Activated CD4-positive, alpha-beta memory T cell treated with anti-CD3 and anti-CD28 coated beads for 36 hours (primary cell): ENCODE measurements around the gene AGMAT. TPM values are rescaled to one million over a fixed set of nuclear protein-coding genes. Genes with fewer than 3 reads are reported as not detected.

Experiments
- CTCF ChIA-PET: fragments of 350-600 bp; sonication (Branson Sonifier 250); formaldehyde crosslinking; loops from one replicate; lab custom pipeline; 2021; ENCODE audit warnings: antibody characterized with exemption, inconsistent platforms; lab: Charles Lee
- POLR2A ChIA-PET: fragments of 350-600 bp; sonication (Branson Sonifier 250); formaldehyde crosslinking; loops from one replicate; lab custom pipeline; 2021; ENCODE audit warnings: antibody characterized with exemption; lab: Charles Lee
- DNase-seq: peaks from one replicate; pipeline ENCODE4 v3.0.0-alpha.2; 2020
- H3K27ac Mint-ChIP-seq: one replicate; pipeline ENCODE4 v1.8.0; 2021; ENCODE audit warnings: mixed read lengths
- H3K27me3 Mint-ChIP-seq: one replicate; pipeline ENCODE4 v1.8.0; 2021; ENCODE audit warnings: mixed read lengths
- H3K36me3 Mint-ChIP-seq: one replicate; pipeline ENCODE4 v1.8.0; 2021; ENCODE audit warnings: mixed read lengths
- H3K4me1 Mint-ChIP-seq: one replicate; pipeline ENCODE4 v1.8.0; 2021; ENCODE audit warnings: low read depth, mixed read lengths
- H3K4me3 Mint-ChIP-seq: one replicate; pipeline ENCODE4 v1.8.0; 2021; ENCODE audit warnings: mild to moderate bottlenecking, mixed read lengths
- H3K9me3 Mint-ChIP-seq: one replicate; pipeline ENCODE4 v1.8.0; 2021; ENCODE audit warnings: mixed read lengths
- intact Hi-C: fragments of 100-400 bp; cut with micrococcal nuclease; formaldehyde crosslinking; loops from one replicate; pipeline ENCODE4 v1.15.1; 2023
- total RNA-seq, 2 experiments: library from RNA; stranded (reverse); gene quantifications; one replicate each; pipeline ENCODE4 v1.2.3, GENCODE V29; 2021

AGMAT gene
- total RNA-seq, 2 experiments from 2014 or later: 13.9 to 15.2 TPM

DNA sequence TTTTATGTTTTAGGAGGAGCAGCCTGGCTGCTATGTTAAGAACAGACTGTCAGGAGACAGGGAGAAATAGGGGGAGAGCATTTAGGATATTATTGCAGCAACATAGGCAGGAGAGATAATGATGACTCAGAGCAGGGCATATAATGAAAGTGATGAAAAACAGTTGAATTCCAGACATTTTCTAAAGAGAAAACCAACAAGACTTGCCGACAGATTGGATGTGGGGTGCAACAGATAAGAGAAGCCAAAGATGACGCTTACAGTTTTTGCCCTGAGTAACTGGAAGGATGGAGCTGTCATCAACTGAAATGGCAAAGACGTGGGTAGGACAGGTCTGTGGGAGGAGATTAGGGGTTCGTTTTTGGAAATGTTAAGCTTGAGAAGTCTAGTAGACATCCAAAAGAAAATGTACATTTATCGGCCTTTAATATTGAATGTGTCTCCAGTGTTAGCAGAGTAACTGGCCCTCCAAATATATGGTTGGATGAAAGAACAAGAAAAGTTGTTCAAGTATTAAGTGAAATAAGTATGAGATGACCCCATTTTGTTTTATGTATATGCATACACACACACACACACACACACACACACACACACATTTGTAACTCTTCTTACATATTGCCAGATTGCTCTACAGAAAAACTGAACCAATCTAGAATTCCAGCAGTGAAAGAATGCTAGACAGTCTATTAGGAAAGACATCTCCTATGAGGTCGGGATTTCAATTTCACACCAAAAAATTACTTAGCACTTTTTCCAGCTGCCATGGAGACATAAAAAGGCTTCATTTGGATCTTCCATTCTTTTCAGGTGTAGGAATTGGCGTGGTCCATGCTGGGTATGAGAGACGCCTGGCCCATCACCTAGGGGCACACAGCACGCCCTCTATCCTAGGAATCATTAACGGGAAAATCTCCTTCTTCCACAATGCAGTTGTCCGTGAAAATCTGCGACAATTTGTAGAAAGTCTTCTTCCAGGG, 41.0 kb downstream of the AGMAT start:
- Mint-ChIP-seq H3K9me3 (no peaks in the 10 kb centered on the region), H3K27me3 (no peaks in the 10 kb centered on the region), H3K36me3 (peaks cover 24% of the 10 kb centered on the region), H3K4me3 (no peak overlapping the region), H3K27ac (no peak overlapping the region), H3K4me1 (no peaks in the 10 kb centered on the region)
- intact Hi-C loops: no loop called here
- POLR2A ChIA-PET: no interaction called here
- DNase-seq: no peak
- CTCF ChIA-PET: no interaction called here

- ChIA-PET CTCF (no interaction called here), POLR2A (no interaction called here)
- intact Hi-C loops: no loop called here
- Mint-ChIP-seq H3K27ac (no peak overlapping the region), H3K9me3 (no peaks in the 10 kb centered on the region), H3K27me3 (no peaks in the 10 kb centered on the region), H3K4me3 (no peak overlapping the region), H3K36me3 (peaks cover 27% of the 10 kb centered on the region), H3K4me1 (no peaks in the 10 kb centered on the region)
- DNase-seq: no peak
Observed at GRCh38 chr1:15543251-15543588, 41.6 kb downstream of the AGMAT start.

DNA sequence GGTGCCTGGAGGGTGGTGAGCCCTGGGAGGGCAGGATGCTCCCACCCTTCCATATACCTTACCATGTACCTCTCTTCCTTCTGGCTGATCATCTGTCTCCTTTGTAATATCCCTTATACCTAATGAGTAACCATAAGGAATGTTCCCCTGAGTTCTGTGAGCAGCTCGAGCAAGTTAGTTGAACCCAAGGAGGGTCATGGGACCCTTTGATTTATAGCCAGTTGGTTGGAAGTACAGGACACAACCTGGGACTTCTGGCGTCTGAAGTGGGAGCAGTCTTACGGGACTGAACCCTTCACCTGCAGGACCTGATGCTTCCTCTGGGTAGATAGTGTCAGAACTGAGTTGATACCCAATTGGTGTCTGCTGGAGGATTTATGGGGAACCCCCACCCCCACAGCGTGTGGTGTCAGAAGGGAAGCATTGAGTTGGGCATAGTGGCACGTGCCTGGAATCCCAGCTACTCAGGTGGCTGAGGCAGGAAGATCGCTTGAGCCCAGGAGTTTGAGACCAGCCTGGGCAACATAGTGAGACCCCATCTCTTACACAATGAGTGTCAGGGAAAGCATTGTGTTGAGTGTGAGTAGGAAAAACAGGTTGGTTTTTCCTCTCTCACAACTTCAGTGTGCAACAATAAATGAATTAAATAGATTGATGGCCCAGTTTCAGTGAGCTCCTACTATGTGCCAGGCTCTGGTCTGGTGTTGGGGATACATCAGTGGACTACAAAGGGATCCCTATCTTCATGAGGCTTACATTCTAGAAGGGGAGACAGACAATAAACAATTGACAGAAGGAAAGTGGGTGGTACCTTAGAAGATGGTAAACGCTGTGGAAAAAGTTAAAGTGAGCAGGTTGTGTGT, 42.2 kb downstream of the AGMAT start:
- no peak overlapping the region for H3K4me3 Mint-ChIP-seq
- no peaks in the 10 kb centered on the region for H3K4me1 Mint-ChIP-seq
- intact Hi-C loops: no loop called here
- no peaks in the 10 kb centered on the region for H3K9me3 Mint-ChIP-seq
- ChIA-PET CTCF (no interaction called here), POLR2A (no interaction called here)
- H3K36me3 Mint-ChIP-seq: peaks cover 22% of the 10 kb centered on the region
- no peaks in the 10 kb centered on the region for H3K27me3 Mint-ChIP-seq
- H3K27ac Mint-ChIP-seq: no peak overlapping the region
- no peak for DNase-seq

GRCh38 chr1:15541231-15541792, 43.5 kb downstream of the AGMAT start:
- ChIA-PET POLR2A (no interaction called here), CTCF (no interaction called here)
- Mint-ChIP-seq H3K4me3 (no peak overlapping the region), H3K27me3 (no peaks in the 10 kb centered on the region), H3K27ac (no peak overlapping the region), H3K4me1 (no peaks in the 10 kb centered on the region), H3K36me3 (peaks cover 28% of the 10 kb centered on the region), H3K9me3 (no peaks in the 10 kb centered on the region)
- DNase-seq: no peak
- intact Hi-C loops: no loop called here

GRCh38 chr1:15540186-15540585, 44.7 kb downstream of the AGMAT start:
- ChIA-PET CTCF (no interaction called here), POLR2A (no interaction called here)
- Mint-ChIP-seq H3K4me1 (no peaks in the 10 kb centered on the region), H3K36me3 (peaks cover 29% of the 10 kb centered on the region), H3K27ac (no peak overlapping the region), H3K4me3 (no peak overlapping the region), H3K9me3 (no peaks in the 10 kb centered on the region), H3K27me3 (no peaks in the 10 kb centered on the region)
- intact Hi-C loops: no loop called here
- no peak for DNase-seq

GRCh38 chr1:15538771-15539170, 46.1 kb downstream of the AGMAT start:
- ChIA-PET POLR2A (interaction anchor here (0.6 kb wide), 1 partner anchor 75 kb away, joined by 5 read pairs; no protein-coding TSS in a partner anchor), CTCF (no interaction called here)
- H3K27me3 Mint-ChIP-seq: no peaks in the 10 kb centered on the region
- H3K36me3 Mint-ChIP-seq: peaks cover 28% of the 10 kb centered on the region
- H3K27ac Mint-ChIP-seq: no peak overlapping the region
- DNase-seq: no peak
- H3K4me3 Mint-ChIP-seq: no peak overlapping the region
- intact Hi-C loops: no loop called here
- H3K9me3 Mint-ChIP-seq: no peaks in the 10 kb centered on the region
- H3K4me1 Mint-ChIP-seq: no peaks in the 10 kb centered on the region

GRCh38 chr1:15531682-15532081, 53.2 kb downstream of the AGMAT start:
- no peak overlapping the region for H3K27ac Mint-ChIP-seq
- peaks cover 30% of the 10 kb centered on the region for H3K4me1 Mint-ChIP-seq
- H3K4me3 Mint-ChIP-seq: no peak overlapping the region
- no peaks in the 10 kb centered on the region for H3K27me3 Mint-ChIP-seq
- no peaks in the 10 kb centered on the region for H3K9me3 Mint-ChIP-seq
- ChIA-PET CTCF (no interaction called here), POLR2A (interaction anchor here (0.9 kb wide), 1 partner anchor 149 kb away, joined by 3 read pairs; no protein-coding TSS in a partner anchor)
- peaks cover 7% of the 10 kb centered on the region for H3K36me3 Mint-ChIP-seq
- intact Hi-C loops: no loop called here
- DNase-seq: no peak

- no peak for DNase-seq
- Mint-ChIP-seq H3K36me3 (peaks cover 2% of the 10 kb centered on the region), H3K9me3 (no peaks in the 10 kb centered on the region), H3K4me1 (peaks cover 34% of the 10 kb centered on the region), H3K4me3 (no peak overlapping the region), H3K27me3 (no peaks in the 10 kb centered on the region), H3K27ac (no peak overlapping the region)
- intact Hi-C loops: no loop called here
- CTCF ChIA-PET: interaction anchor here (0.8 kb wide), 1 partner anchor 96 kb away, joined by 3 read pairs; no protein-coding TSS in a partner anchor
- POLR2A ChIA-PET: no interaction called here
Observed at GRCh38 chr1:15531003-15531402, 53.8 kb downstream of the AGMAT start.

GRCh38 chr1:15526490-15527339, 58.1 kb downstream of the AGMAT start, which contains the start of gene DNAJC16:
Gene DNAJC16 (plus strand): TSS chr1:15526848. CDS start chr1:15529106, 2,258 bp downstream.
- peaks cover 50% of the 10 kb centered on the region for H3K4me1 Mint-ChIP-seq
- intact Hi-C loops: loop anchor here (1.0 to 10.0 kb wide), 10 partner anchors 52 to 1794 kb away; partner anchors contain the start of genes ARHGEF19, DDI2, PLEKHM2 and SPEN
- CTCF ChIA-PET: no interaction called here
- H3K27me3 Mint-ChIP-seq: no peaks in the 10 kb centered on the region
- no peaks in the 10 kb centered on the region for H3K9me3 Mint-ChIP-seq
- H3K4me3 Mint-ChIP-seq: peak within 1 kb of the TSS; percentile 89
- POLR2A ChIA-PET: interaction anchor here (0.5 to 1.3 kb wide), 4 partner anchors 12 to 1378 kb away, joined by 3 to 4 read pairs (median 3); partner anchors contain the start of gene AGMAT
- peak within 1 kb of the TSS; percentile 99 for H3K27ac Mint-ChIP-seq
- no peaks in the 10 kb centered on the region for H3K36me3 Mint-ChIP-seq
- peak; percentile 99 for DNase-seq

DNA sequence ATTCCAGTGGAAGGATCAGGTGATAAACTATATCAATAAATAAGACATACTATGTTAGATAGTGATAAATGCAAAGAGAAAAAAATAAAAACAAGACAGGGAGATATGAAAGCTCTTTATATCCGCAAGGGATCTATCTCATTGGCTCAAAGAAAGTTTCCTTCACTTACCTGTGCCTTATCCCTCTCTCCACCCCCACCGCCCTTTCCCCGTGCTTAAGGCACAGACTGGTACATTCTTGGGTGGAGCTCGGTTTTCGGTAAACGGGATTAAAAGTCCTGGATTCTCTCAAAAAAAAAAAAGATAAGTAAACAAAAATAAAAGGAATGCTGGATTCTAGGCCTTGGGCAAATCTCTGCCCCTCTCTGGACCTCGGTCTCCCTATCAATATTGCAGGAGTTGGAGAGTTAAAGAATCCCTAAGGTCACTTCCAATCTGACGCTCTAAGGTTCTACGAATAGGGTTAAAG, 58.8 kb downstream of the AGMAT start:
- CTCF ChIA-PET: no interaction called here
- Mint-ChIP-seq H3K27ac (peak overlapping the region; percentile 99), H3K27me3 (no peaks in the 10 kb centered on the region), H3K36me3 (no peaks in the 10 kb centered on the region), H3K4me3 (peak overlapping the region; percentile 89), H3K9me3 (no peaks in the 10 kb centered on the region), H3K4me1 (peaks cover 48% of the 10 kb centered on the region)
- DNase-seq: peak; percentile 21
- intact Hi-C loops: loop anchor here (1.0 to 10.0 kb wide), 10 partner anchors 53 to 1794 kb away; partner anchors contain the start of genes ARHGEF19, DDI2, PLEKHM2 and SPEN
- POLR2A ChIA-PET: interaction anchor here (1.0 to 1.3 kb wide), 2 partner anchors 11 to 58 kb away, joined by 3 read pairs; partner anchors contain the start of gene AGMAT
